PC-9 (cell line): Measurements from ENCODE around the gene MYRIP.

Experiments used
- CTCF ChIP-seq: fragments of 200-600 bp; sonication (generic); conservative IDR thresholded peaks from 2 replicates; pipeline ENCODE4 v1.6.1; 2017; ENCODE audit warnings: mixed run types, antibody characterized with exemption, mild to moderate bottlenecking, moderate library complexity
- EZH2 ChIP-seq: fragments of 200-600 bp; sonication (generic); IDR thresholded peaks from 2 replicates; pipeline ENCODE4 v1.8.0; 2017; ENCODE audit warnings: antibody characterized with exemption, low read depth

GRCh38 chr3:39937315-39937714 is 127.9 kb downstream of the MYRIP start:
- TF ChIP-seq CTCF (no peak), EZH2 (no peak)
